GM19193 (cell line): ENCODE results near the gene PANK2.

ENCODE experiments used
- POLR2A ChIP-seq: IDR thresholded peaks from 4 replicates; pipeline ENCODE4 v1.6.1; 2011; ENCODE audit not compliant: insufficient read depth, insufficient read length; ENCODE audit errors: extremely low read depth

PANK2 gene

DNA sequence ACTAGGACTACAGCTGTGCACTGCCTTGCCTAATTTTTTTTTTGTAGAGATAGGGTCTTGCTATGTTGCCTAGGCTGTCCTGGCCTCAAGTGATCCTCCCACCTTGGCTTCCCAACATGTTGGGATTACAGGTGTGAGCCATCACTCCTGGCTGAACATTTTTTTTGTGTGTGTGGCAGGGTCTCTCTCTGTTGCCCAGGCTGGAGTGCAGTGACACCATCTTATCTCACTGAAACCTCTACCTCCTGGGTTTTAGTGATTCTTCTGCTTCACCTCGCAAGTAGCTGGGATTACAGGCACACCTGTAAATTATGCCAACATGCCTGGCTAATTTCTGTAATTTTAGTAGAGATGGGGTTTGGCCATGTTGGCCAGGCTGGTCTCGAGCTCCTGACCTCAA lies 25.3 kb downstream of the PANK2 start:
- no peak for TF ChIP-seq POLR2A

DNA sequence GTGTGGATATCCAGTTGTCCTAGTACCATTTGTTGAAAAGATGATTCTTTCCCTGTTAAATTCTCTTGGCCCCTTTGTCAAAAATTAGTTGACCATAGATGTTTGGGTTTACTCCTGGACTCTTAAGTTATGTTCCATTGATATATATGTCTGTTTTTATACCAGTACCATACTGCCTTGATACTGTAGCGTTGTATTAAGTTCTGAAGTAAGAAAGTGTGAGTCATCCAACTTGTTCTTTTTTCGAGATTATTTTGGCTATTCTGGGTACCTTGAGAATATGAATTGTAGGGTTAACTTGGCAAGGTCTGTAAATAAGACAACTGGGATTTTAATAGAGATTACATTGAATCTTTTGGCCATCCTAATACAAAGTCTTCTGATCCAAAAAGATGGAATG lies 26.5 kb downstream of the PANK2 start:
- no peak for TF ChIP-seq POLR2A

DNA sequence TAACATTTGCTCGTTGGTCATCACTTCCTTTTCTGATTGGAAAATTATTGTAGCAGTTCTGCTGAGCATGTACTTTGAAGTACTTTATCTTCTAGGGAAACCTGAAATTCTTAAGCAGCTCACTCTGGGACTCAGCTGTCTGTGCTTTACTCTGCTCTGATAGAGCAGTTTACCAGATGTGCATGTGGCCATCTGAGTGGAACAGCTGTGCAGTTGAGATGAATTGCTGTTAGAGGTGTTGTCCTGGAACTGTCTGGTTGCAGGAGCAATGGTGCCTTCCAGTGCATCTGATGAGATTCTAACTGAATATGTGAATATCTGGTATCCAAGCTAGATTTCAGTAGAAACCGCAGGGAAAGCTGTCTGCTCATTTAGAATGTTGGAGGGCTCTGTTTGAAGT lies 27.2 kb downstream of the PANK2 start:
- TF ChIP-seq POLR2A, result no peak

DNA sequence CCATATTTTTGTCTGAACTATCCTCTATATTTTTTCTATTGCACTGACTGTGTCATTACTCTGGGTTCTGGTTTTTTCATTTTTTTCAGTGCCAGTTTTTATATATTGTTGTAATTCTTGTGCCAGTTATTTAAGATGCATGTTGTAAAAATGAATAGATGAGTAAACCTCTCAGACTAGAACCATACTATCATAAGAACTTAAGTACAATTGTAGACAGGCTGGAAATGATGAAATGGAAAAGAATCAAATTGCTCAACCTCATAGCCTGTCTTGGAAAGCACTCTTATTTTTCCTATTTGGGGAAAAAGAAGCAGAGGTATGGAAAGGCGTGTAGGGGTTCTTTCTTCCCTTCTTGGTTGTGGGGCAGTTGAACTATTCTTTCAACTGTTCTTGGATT lies 30.2 kb downstream of the PANK2 start:
- TF ChIP-seq POLR2A, result no peak

DNA sequence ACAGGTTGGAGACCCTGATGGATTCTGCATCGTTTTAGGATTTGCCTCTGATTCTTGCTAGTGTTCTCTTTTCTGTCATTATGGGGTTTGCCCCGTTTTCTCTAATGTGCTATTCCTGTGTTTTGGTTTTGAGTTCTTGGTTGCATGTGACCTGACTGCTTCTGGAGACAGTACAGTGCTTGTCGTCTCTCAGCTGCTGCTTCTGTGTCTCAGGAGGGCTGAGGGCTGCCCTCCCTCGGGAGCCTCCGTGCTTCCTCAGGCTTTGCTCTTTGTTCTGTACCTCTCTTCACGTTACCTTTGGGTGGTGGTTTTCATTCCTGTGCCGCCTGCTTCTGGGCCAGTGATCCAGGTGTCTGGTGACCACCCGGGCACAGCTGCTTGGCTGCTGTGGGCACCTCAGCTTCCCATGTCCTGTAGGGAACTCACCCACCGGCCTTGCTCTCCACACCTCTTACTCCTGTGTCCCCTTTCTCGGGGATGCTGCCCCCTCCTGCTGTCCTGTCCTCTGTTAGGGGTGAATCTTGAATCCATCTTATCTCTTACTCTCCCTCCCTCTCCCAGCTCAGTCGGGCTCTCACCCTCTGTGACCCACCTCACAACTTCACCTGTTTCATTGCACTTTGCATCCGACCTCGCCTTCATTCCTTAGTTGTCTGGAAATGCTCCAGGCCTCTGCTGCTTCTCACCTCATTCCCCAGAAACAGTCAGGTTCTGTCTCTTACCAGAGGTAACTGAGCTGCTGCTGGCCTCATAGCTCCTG lies 33.2 kb downstream of the PANK2 start:
- no peak for TF ChIP-seq POLR2A

DNA sequence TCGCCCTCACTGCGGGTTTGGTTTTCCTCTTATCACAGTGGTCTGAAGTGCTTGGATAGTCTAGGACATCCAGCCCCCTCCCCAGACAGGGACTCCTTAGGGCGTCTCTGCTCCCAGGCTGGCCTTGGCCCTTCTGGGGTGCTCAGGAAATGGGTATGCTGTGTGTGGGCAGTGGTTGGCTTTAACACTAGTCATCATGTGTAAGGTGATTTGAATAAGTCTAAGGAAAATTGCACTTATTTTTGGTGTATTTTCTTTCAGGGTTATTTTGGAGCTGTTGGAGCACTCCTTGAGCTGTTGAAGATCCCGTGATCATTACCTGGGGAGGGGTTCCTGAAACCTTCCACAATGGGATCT lies 33.8 kb downstream of the PANK2 start:
- no peak for TF ChIP-seq POLR2A

DNA sequence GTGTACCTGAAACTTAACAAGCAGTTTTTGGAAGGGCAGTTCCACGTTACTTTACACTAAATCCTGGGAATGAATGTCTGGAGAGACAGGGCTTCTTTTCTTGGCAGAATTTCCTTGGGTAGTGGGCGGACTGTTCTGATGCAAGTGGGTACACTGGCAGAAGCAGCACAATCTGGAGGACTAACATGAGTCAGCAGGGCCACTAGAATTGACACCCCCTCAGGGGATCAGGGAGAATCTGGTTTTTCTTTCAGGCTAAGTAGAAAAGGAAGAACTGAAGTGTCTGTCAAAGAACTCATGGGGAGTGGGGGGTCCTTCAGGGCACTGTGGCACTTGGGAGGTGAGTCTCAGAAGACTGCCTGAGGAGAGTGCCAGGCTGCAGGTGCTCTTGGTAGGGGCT lies 34.6 kb downstream of the PANK2 start:
- no peak for TF ChIP-seq POLR2A

DNA sequence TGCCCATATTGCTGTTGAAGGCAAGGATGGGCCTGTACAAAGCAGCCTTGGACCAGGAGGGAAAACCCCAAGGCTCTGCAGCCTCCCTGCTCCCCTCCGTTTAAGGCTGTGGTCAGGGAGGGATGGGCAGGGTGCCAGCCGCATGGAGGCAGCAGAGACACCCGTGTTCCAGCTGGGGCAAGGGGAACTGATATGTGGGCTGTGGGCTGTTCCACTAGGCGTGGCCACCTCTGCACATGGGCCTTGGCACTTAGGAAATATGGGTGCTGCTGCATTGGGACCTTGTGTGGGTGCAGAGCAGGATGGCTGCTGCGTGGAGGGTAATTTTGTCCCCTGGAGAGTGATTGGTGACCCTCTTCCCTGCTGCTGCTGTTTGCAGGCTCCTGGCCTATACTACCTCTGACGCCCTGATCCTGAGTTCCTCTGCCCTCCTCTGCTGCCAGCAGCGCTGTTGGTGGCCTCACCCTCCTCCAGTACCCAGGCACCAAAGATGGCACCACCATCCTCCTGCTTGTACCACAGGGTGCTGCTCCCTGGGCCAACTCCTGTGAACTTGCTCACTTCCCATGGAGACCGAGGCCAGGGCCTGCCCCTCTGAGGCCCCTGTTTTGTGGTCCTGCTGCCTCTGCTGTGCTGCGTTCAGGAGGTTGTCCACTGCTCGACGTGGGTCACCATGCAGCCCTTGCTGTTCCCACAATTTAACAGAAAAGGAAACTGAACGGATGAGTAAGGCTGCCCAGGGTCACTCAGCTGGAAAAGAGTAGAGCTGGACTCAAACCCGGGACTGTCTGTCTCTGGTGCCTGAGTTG lies 35.3 kb downstream of the PANK2 start:
- no peak for TF ChIP-seq POLR2A

DNA sequence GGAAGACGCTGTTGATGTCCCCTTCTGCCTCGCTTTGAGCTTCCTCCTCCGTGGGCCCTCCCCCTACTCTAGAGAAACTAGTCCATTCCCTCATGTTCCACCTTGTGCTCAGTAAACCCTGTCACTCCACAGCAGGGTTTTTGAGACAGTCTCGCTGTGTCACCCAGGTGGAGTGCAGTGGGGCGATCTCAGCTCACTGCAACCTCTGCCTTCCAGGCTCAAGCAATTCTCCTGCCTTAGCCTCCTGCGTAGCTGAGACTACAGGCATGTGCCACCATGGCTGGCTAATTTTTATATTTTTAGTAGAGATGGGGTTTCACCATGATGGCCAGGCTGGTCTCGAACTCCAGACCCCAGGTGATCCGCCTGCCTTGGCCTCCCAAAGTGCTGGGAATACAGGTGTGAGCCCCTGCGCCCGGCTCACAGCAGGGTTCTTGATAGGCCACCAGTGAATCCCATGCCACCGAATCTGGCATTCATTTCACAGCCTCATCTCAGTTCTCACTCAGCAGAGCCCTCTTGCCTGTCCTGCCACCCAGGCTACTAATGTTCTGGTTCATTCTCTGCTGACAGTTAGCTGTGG lies 36.0 kb downstream of the PANK2 start:
- TF ChIP-seq POLR2A, result no peak

DNA sequence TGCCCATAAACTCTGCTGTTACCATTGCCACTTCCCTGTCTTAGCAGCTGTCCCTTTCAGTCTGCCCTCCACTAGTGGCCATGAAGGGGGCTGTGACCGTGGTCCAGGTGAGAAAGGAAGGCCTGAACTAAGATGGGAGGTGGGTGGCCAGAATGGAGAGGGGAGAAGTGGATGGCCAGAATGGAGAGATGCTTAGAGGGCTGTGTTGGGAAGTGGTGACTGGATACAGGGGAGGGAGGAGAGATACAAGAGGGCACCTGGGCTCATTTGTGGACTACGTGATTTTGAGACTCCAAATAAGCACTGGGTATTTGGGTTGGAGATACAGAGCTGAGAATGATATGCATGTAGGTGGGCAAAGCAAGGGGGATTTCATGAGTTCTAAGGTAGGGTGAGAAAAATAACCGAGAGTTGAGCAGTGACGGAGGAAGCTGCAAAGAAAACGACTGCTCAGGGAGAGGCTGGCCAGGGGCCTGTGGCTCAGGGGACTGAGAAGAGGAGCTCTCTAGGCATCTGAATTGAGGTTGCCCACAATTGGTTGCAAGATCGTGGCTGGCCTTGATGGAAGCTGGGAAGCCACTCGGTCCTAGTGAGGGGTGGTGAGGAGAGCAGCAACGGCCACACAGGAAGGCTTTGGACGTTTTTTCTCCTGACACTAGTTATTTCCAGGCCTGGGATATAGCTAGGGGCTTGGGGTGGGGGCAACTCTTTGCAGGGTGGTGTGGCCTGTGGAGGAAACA lies 36.9 kb downstream of the PANK2 start:
- TF ChIP-seq POLR2A, result no peak

DNA sequence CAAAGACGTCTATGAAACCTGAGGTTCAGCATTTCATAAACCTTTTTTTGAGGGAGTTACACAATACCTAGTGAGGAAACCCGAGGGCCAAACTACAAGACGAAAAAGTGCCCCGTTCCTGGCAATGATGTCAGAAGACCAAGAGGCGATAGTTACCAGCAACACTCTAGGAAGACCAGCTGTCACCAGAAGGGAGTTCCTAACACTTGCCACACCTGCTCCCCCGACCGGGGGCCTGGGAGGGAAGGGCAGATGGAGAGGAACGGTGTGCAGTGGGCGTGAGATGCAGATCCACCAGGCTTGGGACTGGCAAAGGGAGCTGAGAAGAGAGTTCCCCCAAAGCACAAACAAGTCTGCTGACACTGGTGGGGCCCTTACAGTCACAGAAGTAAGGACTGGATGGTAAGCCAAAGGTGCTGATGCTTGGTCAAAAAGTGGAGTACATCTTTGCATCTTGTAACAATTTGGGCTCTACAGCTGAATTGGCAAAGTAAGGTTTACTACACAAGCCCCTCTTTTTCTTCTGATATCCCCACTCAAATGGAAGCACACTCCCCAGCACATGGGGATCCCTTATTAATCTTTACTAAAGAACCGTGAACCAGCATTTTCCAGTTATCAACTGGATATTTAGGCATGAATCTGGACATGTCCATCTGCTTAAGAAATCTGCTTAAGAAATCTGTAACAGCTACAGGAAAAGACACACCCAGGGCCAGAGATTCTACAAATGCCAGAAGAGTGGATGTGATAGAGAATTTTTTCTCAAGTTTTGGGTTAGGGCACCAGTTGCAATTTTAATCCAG lies 38.5 kb downstream of the PANK2 start:
- TF ChIP-seq POLR2A, result peak; percentile 23

DNA sequence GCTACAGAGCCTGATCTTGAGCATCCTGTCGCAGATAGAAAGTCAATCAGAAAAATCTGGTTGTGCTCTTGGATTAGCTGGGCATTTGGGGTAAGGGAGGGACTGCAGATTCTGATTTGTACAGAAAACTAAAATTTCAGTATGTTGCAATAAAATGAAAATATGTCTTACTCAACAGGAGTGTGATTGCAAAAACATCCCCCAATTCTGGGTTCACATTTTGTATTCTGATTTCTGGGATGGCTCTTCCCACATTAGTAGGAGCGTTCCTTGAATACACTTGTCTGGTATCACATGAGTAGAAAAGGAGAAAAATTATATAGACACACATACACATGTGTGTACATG lies 40.5 kb downstream of the PANK2 start:
- no peak for TF ChIP-seq POLR2A

DNA sequence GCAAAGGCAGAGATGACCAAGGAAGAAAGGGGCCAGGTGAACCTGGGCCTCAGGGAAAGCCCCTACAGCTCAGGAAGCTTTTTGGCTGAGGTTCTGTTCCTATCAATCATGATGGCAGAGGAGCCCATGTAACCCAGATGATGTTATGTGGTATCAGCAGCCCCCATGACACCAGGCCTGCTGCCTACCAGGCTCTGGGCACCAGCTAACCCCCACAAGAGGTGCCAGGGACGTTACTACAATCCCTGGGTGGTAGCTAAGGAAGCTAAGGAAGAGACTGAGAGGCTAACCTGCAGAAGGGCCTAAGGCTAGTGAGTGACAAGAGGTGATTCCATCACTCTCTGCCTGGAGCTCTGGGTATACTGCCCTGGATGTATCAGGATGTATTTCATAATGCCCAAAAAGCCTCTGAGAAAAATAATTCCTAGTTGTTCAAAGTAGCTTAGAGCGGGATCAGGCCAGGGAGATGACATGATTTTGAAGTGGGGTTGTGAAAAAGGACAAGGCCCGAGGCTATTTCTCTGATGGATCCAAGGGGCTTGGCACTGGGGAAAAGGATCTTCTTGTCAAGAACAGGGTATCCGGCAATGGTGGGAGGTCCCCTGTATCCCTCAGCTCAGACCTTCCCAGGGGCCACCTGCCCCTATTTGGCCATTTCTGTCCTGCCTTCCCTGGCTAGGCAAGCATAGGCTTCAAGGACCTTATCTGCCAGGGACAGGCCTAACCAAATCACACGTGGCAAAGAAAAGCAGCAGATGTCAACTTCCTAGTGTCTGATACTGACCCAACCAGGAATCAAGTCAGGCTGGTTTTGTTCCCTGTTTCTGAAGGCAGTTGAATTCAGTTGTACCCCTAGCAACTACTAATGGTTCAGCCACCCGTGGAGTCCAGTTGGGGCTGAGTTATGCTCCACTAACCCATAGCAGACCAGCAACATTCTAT lies 41.3 kb downstream of the PANK2 start:
- no peak for TF ChIP-seq POLR2A
